OCI-LY1 (cell line): Measurements from ENCODE around the gene MAFG.

Experiments used
- H2AFZ ChIP-seq: fragments of 200-600 bp; sonication (generic), shearing (Covaris generic); 2 replicates; pipeline ENCODE4 v1.6.0; 2014; ENCODE audit warnings: antibody characterized with exemption, mild to moderate bottlenecking, low read length
- H3F3A ChIP-seq: fragments of 200-600 bp; sonication (generic), shearing (Covaris generic); 2 replicates; pipeline ENCODE4 v1.6.0; 2014; ENCODE audit warnings: mild to moderate bottlenecking, antibody characterized with exemption, low read length, moderate library complexity; ENCODE audit not compliant: insufficient read depth
- H3K27ac ChIP-seq: fragments of 200-600 bp; sonication (generic); 2 replicates; pipeline ENCODE4 v1.5.1; 2014; ENCODE audit warnings: low read length, mixed run types, mild to moderate bottlenecking, low read depth; ENCODE audit not compliant: poor library complexity, severe bottlenecking
- H3K27me3 ChIP-seq: fragments of 200-600 bp; sonication (generic); 2 replicates; pipeline ENCODE4 v1.6.0; 2014; ENCODE audit warnings: antibody characterized with exemption, mild to moderate bottlenecking, low read length, moderate library complexity; ENCODE audit not compliant: insufficient read depth
- H3K36me3 ChIP-seq: fragments of 200-600 bp; sonication (generic); 2 replicates; pipeline ENCODE4 v1.6.1; 2014; ENCODE audit warnings: mild to moderate bottlenecking, antibody characterized with exemption, low read length, moderate library complexity, mixed read lengths; ENCODE audit not compliant: insufficient read depth
- H3K4me1 ChIP-seq: fragments of 200-600 bp; sonication (generic); 2 replicates; pipeline ENCODE4 v1.5.1; 2014; ENCODE audit warnings: mild to moderate bottlenecking, low read length, moderate library complexity; ENCODE audit not compliant: insufficient read depth, severe bottlenecking
- H3K4me2 ChIP-seq: fragments of 200-600 bp; sonication (generic), shearing (Covaris generic); 2 replicates; pipeline ENCODE4 v1.6.1; 2014; ENCODE audit warnings: low read length
- H3K4me3 ChIP-seq: fragments of 200-600 bp; sonication (generic); 2 replicates; pipeline ENCODE4 v1.5.1; 2014; ENCODE audit warnings: low read length, low read depth, mild to moderate bottlenecking, mixed read lengths; ENCODE audit not compliant: poor library complexity, severe bottlenecking
- H3K79me2 ChIP-seq: fragments of 200-600 bp; shearing (Covaris generic); 2 replicates; pipeline ENCODE4 v1.6.1; 2016; ENCODE audit warnings: mixed run types, low read length, mixed read lengths; ENCODE audit not compliant: insufficient read depth
- H3K9ac ChIP-seq: fragments of 200-600 bp; sonication (generic), shearing (Covaris generic); 2 replicates; pipeline ENCODE4 v1.6.1; 2014; ENCODE audit warnings: mild to moderate bottlenecking, low read length, mixed read lengths
- H3K9me2 ChIP-seq: fragments of 200-600 bp; sonication (generic), shearing (Covaris generic); 2 replicates; pipeline ENCODE4 v1.6.1; 2014; ENCODE audit warnings: low read depth, mild to moderate bottlenecking, low read length, mixed read lengths
- H3K9me3 ChIP-seq: fragments of 200-600 bp; shearing (Covaris generic); 2 replicates; pipeline ENCODE4 v1.6.1; 2014; ENCODE audit warnings: low read length, mixed read lengths
- H4K20me1 ChIP-seq: fragments of 200-600 bp; sonication (generic), shearing (Covaris generic); 2 replicates; pipeline ENCODE4 v1.6.0; 2016; ENCODE audit warnings: mild to moderate bottlenecking, low read length; ENCODE audit not compliant: insufficient read depth
- EZH2 ChIP-seq: fragments of 200-600 bp; sonication (generic), shearing (Covaris generic); IDR thresholded peaks from 2 replicates; pipeline ENCODE4 v1.8.0; 2017; ENCODE audit warnings: borderline replicate concordance, mixed run types, mild to moderate bottlenecking, antibody characterized with exemption, low read length, moderate library complexity, mixed read lengths
- TF ChIP-seq, protein P1 (sequence below): fragments of 200-600 bp; sonication (generic), shearing (Covaris generic); IDR thresholded peaks from 2 replicates; pipeline ENCODE4 v1.5.1; 2017; ENCODE audit warnings: mild to moderate bottlenecking, antibody characterized with exemption, low read length, moderate library complexity, mixed read lengths

The MAFG gene

GRCh38 chr17:81911969-81912368 is 15.6 kb downstream of the MAFG start:
- peaks cover 26% of the 10 kb centered on the region for H3K4me1 ChIP-seq
- peak overlapping the region; percentile 41; the same call in 1 of the 2 replicates for H3K4me2 ChIP-seq

DNA sequence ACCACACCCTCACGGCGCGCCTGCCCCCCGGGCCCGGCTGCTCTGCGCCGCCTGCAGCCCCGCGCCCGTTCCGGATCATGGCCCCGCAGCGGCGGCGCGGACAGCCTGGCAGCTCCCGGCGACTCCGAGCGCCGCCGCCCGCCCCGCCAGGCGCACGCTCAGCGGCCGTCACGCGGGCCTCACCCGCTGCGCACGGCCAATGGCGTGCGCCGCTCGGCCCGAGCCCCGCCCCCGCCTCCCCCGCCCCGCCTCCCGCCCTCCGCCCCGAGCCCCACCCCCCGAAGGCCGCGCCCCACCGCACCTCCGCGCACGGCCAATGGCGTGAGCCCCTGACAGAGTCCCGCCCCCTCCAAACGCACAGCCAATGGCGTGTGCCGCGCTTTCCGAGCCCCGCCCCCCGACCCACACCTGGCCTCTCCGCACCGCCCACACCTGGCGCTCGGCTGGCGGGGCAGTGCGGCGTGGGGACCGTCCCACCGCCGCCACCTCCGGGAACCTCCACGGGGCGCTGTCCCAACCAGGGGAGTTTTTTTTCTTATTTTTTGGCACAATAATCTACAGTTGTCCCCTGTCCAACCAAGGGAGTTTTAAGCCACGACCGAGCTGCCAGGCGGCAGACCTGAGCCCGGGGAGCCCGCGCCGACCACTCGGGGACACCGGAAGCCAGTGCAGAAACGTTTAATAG is 16.1 kb downstream of the MAFG start, which contains the start of gene PCYT2:
TSS of gene PCYT2 (minus strand) at position 123 of the 685 bp plus-strand sequence. CDS start at position 79, 44 bp downstream.
- Histone ChIP-seq H3K4me3 (peak within 1 kb of the TSS; percentile 79), H3K79me2 (no peaks in the 10 kb centered on the region), H4K20me1 (no peaks in the 10 kb centered on the region), H3F3A (no peaks in the 10 kb centered on the region), H3K4me2 (peak within 1 kb of the TSS; percentile 96), H3K9ac (peak within 1 kb of the TSS; percentile 74), H3K27ac (peak within 1 kb of the TSS; percentile 1), H3K9me3 (no peaks in the 10 kb centered on the region), H3K4me1 (peaks cover 20% of the 10 kb centered on the region), H3K9me2 (no peaks in the 10 kb centered on the region), H2AFZ (no peak within 1 kb of the TSS), H3K27me3 (no peaks in the 10 kb centered on the region), H3K36me3 (peaks cover 67% of the 10 kb centered on the region)
- TF ChIP-seq EZH2, result no peak
- TF ChIP-seq, protein P1, sequence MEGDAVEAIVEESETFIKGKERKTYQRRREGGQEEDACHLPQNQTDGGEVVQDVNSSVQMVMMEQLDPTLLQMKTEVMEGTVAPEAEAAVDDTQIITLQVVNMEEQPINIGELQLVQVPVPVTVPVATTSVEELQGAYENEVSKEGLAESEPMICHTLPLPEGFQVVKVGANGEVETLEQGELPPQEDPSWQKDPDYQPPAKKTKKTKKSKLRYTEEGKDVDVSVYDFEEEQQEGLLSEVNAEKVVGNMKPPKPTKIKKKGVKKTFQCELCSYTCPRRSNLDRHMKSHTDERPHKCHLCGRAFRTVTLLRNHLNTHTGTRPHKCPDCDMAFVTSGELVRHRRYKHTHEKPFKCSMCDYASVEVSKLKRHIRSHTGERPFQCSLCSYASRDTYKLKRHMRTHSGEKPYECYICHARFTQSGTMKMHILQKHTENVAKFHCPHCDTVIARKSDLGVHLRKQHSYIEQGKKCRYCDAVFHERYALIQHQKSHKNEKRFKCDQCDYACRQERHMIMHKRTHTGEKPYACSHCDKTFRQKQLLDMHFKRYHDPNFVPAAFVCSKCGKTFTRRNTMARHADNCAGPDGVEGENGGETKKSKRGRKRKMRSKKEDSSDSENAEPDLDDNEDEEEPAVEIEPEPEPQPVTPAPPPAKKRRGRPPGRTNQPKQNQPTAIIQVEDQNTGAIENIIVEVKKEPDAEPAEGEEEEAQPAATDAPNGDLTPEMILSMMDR, result peak; percentile 35; the same call in 1 of the 2 replicates

More at GRCh38 chr17:81911969-81912368, 15.6 kb downstream of the MAFG start:
- no peaks in the 10 kb centered on the region for H3K9me3 ChIP-seq
- no peak overlapping the region for H3K9ac ChIP-seq
- no peaks in the 10 kb centered on the region for H3K79me2 ChIP-seq
- no peaks in the 10 kb centered on the region for H3K9me2 ChIP-seq
- no peak for TF ChIP-seq EZH2
- H3K36me3 ChIP-seq, result peaks cover 64% of the 10 kb centered on the region
- no peaks in the 10 kb centered on the region for H3K27me3 ChIP-seq
- H3F3A ChIP-seq, result no peaks in the 10 kb centered on the region
- H3K4me3 ChIP-seq, result no peak overlapping the region
- H2AFZ ChIP-seq, result no peak overlapping the region
- H3K27ac ChIP-seq, result no peak overlapping the region
- no peaks in the 10 kb centered on the region for H4K20me1 ChIP-seq

DNA sequence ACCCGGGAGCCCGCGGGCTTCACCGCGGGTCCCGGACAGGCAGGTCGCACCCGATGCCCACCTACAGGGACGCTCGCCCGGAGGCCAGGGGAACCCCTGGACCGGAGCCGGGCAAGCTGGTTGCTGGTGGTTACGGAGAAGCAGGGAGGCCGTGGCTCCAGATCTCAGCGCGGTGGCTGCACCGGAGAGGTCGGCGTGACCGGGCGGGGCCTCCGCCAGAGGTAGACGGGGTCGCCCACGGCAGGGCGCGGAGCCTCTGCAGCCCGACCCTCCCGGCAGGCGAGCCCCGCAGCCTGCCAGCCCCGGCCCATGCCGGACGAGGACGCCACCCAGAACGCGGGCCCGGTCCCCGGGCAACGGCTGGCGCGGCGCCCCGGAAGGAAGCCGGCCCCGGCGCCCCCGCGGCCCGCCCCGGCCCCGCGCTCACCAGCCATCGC is 16.7 kb downstream of the MAFG start:
- TF ChIP-seq EZH2, result no peak
- TF ChIP-seq, protein P1, result no peak
- Histone ChIP-seq H2AFZ (no peak overlapping the region), H3F3A (no peaks in the 10 kb centered on the region), H3K27me3 (no peaks in the 10 kb centered on the region), H3K4me1 (peaks cover 16% of the 10 kb centered on the region), H3K9me2 (no peaks in the 10 kb centered on the region), H3K9me3 (no peaks in the 10 kb centered on the region), H3K4me3 (peak overlapping the region; percentile 79), H3K36me3 (peaks cover 69% of the 10 kb centered on the region), H3K4me2 (peak overlapping the region; percentile 96), H3K27ac (no peak overlapping the region), H3K79me2 (no peaks in the 10 kb centered on the region), H4K20me1 (no peaks in the 10 kb centered on the region), H3K9ac (peak overlapping the region; percentile 74)
